Stimulated activated CD4-positive, alpha-beta T cell treated with anti-CD3 and anti-CD28 coated beads, Interleukin-1b, Interleukin-23, amount 100 ng/mL, for 24 hours (primary cell): ENCODE results near the gene SEPHS1.

ENCODE experiments used
- DNase-seq, 4 experiments: peaks; one replicate each; pipeline ENCODE4 v3.0.0-alpha.2; 2020; ENCODE audit warnings: low read depth in 4 of 4, low spot score in 1 of 4

Gene SEPHS1

GRCh38 chr10:13329565-13329964 is 18.5 kb downstream of the SEPHS1 start:
- DNase-seq: no peak

- no peak for DNase-seq
Observed at GRCh38 chr10:13328613-13329012, 19.5 kb downstream of the SEPHS1 start.

GRCh38 chr10:13328126-13328525 is 20.0 kb downstream of the SEPHS1 start:
- DNase-seq: no peak

GRCh38 chr10:13327534-13327933 is 20.6 kb downstream of the SEPHS1 start:
- DNase-seq: no peak

GRCh38 chr10:13322615-13323148 is 25.4 kb downstream of the SEPHS1 start:
- no peak for DNase-seq

- DNase-seq: no peak
Observed at GRCh38 chr10:13321576-13321975, 26.5 kb downstream of the SEPHS1 start.

GRCh38 chr10:13319166-13319565 is 28.9 kb downstream of the SEPHS1 start:
- DNase-seq: no peak

- DNase-seq: no peak
Observed at GRCh38 chr10:13317474-13317873, 30.6 kb downstream of the SEPHS1 start.

- DNase-seq: no peak
Observed at GRCh38 chr10:13316635-13317311, 31.3 kb downstream of the SEPHS1 start.

GRCh38 chr10:13315361-13315760 is 32.7 kb downstream of the SEPHS1 start:
- DNase-seq: no peak

GRCh38 chr10:13311177-13311575 is 36.9 kb downstream of the SEPHS1 start:
- DNase-seq: no peak

- no peak for DNase-seq
Observed at GRCh38 chr10:13310518-13311176, 37.4 kb downstream of the SEPHS1 start.

GRCh38 chr10:13309792-13310191 is 38.3 kb downstream of the SEPHS1 start:
- DNase-seq: no peak

- DNase-seq: no peak
Observed at GRCh38 chr10:13308096-13308495, 40.0 kb downstream of the SEPHS1 start.

- DNase-seq: no peak
Observed at GRCh38 chr10:13306103-13306502, 42.0 kb downstream of the SEPHS1 start.

GRCh38 chr10:13302821-13303555 is 45.1 kb downstream of the SEPHS1 start:
- no peak for DNase-seq

- peak; percentile 44 to 68 (median 60) for DNase-seq
Observed at GRCh38 chr10:13299437-13300287, 48.4 kb downstream of the SEPHS1 start, which contains the start of gene PHYH. PHYH (minus strand) TSS chr10:13300064; CDS start chr10:13300042, 22 bp downstream.

- DNase-seq: no peak
Observed at GRCh38 chr10:13298748-13299436, 49.2 kb downstream of the SEPHS1 start.

GRCh38 chr10:13296476-13296875 is 51.6 kb downstream of the SEPHS1 start:
- no peak for DNase-seq

GRCh38 chr10:13294784-13295183 is 53.3 kb downstream of the SEPHS1 start:
- DNase-seq: no peak
